HG03095 (cell line): ENCODE data around the gene GFPT2.

Experiments used
- ATAC-seq: cut with Tn5 transposase; IDR thresholded peaks from one replicate; pipeline ENCODE4 v1.9.1; 2021; ENCODE audit warnings: moderate library complexity; ENCODE audit not compliant: unreplicated experiment

The GFPT2 gene

DNA sequence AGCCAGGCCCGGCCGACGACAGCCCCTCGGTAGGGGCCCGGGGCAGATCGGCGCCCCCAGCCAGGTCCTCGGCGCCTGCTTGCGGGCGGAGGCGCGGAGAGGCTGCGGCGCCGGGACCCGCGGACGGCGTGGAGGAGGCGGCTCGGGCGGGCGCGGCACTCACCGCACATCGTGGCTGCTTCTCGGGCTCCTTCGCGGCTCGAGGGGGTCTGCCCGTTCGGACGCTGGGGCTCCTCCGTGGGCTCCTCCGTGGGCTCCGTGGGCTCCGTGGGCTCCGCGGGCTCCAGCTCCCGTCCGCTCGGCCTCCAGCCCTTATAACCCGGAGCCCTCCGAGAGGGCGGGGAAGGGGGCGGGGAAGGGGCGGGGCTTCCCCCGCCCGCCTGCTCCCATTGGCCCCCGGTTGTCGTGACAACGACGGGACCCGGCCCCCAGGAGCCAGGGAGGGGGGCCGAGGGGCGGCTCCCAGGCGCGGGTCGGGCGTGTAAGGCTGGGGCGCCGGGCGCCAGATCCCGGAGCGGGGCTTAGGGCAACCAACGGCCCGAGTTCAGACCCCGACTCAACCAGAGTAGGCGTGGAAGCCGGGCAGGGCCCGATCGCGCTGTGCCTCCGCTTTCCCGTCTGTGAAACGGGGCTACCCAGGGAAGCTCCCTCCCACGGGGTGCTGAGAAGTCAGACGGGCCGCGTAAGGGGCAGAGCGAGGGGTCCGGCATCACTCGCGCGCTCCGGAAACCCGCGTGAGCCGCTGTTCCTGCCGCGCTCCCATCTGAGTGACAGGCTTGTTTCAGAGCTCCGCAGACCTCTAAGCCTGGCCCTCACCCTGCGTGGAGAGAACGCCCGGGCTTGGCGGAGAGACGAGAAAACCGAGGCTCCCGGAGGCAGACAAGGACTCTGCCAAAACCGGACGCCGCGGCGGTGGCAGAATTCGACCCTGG lies at the start of gene GFPT2:
TSS of gene GFPT2 (minus strand) at position 289 of the 932 bp plus-strand sequence. CDS start at position 170, 119 bp downstream.
- no peak for ATAC-seq

- no peak for ATAC-seq
Measured at GRCh38 chr5:180402716-180403115, 49.6 kb upstream of the GFPT2 start.

- ATAC-seq = no peak
Measured at GRCh38 chr5:180401229-180401907, 48.2 kb upstream of the GFPT2 start.

DNA sequence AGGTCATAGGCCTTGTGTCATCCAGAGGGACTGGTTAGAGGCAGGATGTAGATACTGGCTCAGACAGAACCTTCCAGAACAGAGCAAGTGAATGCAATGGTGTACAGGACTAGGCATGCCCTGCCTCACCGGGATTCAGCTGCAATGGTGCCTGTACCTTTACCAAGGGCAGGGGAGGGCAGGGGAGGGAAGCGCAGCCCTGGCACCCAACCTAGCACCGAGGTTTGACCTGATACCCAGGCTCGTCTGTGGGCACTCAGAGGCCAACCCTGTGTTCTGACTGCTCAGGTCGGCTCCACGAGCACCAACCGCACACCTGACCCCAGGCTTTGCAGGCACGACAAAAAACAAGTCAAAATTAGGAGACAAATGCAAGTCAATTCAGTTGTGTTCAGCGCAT lies 47.3 kb upstream of the GFPT2 start:
- no peak for ATAC-seq

GRCh38 chr5:180399401-180400215 lies 46.5 kb upstream of the GFPT2 start:
- ATAC-seq = no peak

- ATAC-seq = no peak
Measured at GRCh38 chr5:180396926-180397325, 43.8 kb upstream of the GFPT2 start.

DNA sequence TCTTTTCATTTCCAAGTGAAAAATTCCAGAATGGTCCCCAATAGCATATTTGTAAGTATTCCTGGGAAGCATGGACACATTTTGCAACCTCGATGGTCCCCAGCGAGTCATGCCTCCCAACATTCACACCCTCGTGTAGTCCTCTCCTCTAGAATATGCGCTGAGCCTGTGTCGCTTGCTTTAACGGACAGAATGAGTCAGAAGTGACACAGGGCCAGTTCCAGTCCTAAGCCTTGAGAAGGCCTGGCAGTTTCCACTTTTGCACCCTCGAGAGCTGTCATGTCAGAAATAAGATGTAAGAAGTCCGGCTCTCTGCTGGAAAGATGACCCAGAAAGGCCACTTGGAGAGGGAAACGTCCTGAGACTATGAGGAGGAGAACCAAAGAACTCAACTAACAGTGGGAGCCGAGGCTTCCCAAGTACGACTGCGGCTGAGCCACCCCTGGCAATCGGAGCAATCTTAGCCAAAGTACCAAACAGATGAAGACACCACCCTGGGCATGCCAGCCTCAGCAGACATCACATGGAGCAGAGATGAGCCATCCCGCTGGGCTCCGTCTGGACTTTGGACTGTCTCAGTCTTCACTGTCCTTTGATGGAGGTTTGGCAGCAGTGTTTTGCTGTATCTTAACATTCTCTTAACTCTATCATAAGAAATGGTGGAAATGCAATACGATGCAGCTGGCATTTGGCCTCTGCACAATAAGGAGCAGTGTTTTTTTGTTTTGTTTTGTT lies 42.6 kb upstream of the GFPT2 start:
- no peak for ATAC-seq

DNA sequence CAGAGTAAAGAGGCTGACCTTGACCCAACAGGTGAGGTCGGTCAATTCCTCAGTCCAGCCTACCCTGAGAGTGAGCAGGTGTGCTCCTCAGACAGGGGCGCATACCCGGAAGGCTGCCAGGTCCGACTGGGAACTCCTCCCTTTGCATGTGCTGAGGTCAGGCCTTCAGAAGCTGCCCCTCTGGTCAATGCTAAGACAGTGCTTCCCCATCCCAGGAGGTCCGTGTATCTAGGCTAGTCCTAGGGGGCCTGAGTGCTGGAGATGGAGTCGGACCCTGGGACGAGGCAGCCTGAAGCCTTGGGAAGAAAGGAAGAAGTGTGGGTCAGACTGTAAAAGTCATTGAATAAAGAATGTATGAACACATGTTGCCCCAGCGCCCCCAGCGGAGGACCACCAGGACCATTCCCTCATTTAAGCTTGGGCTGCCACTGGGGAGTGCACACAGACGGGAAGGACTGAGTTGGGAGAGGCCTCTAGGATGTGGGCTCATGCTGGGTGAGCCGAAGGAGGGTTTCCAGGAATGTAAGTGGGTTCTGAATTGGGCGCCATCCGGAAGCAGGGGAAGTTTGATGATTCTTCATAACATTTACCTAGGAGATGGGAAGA lies 41.0 kb upstream of the GFPT2 start:
- no peak for ATAC-seq

GRCh38 chr5:180391276-180391675 lies 38.1 kb upstream of the GFPT2 start:
- ATAC-seq = no peak

GRCh38 chr5:180390441-180391190 lies 37.5 kb upstream of the GFPT2 start:
- no peak for ATAC-seq

DNA sequence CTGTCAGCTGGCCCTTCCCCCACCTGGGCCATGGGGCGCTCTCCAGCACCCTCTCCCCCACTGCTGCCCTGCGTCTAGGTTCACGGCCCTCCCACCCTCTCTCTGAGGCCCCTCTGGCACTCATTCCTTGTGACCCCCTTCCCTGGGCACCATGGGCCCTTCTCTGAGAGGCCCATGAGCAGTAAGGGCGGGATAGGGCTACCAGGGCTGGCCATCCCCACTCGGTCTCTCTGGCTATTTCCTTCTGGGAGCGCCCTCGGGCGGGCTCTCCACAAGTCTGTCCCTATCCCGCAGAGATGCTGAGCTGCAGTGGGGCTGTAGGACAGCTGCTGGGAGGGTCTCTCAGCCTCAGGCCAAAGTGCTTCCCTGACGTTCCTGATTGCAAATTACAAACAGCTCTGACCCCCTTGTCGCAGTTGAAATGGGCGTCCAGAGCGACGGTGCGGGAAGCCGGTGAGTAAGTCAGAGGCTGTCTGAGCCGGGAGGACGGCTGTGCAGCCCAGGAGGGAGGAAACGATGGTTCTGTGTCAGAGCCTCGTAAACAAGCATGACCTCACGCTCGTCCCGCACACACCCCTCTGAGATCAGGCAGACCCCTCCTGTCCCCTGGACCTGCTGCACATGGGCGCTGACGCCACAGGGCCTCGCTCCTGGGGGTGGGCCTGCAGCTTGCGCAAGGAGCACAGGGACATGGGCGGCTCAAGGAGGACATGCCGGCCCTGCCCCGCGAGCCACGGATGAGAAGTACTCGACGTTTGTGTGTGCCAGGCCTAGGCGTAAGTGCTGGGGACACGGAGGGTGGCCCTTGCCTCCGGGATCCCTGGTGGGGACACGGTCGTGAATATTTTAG lies 36.3 kb upstream of the GFPT2 start:
- ATAC-seq = no peak

DNA sequence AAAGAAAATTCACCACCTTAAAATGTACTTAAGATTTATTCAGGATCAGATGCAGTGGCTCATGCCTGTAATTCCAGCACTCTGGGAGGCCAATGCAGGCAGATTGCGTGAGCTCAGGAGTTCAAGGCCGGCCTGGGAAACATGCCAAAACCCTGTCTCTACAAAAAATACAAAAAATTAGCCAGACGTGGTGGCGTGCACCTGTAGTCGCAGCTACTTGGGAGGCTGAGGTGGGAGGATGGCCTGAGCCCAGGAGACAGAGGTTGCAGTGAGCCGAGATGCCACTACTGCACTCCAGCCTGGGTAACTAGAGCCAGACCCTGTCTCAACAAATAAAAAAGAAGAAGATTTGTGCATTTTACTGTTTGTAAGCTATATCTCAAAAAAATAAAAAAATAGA lies 34.7 kb upstream of the GFPT2 start:
- no peak for ATAC-seq

- ATAC-seq = no peak
Measured at GRCh38 chr5:180382926-180383325, 29.8 kb upstream of the GFPT2 start.

DNA sequence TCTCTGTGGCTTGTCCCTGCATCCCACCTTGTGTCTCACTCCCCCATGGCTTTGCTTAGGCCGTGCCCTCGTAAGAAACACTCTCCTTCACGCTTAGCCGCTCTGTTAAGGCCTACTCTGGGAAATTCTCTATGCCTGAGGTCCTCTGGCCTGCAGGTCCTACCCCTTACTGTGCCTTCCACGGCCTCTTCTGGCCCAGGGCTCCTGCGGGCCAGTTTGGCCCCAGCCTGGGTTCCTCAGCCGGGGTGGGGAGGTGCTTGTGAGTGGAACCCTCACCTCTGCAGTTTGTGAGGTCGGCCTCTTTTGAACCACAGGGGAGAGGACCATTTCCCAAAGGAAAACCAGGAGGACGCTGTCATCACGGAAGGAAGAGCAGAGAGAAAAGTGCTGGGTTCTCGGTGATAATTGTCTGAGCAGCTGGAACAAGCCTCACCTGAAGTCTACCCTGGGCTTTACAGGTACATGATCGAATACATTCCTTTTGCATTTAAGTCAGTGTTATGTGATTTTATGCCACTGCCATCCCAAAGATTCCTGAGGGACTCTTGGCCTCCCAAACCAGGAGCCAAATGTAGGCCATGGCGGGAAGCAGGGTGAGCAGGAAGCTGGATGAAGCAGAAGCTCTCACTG lies 28.8 kb upstream of the GFPT2 start:
- ATAC-seq = no peak

DNA sequence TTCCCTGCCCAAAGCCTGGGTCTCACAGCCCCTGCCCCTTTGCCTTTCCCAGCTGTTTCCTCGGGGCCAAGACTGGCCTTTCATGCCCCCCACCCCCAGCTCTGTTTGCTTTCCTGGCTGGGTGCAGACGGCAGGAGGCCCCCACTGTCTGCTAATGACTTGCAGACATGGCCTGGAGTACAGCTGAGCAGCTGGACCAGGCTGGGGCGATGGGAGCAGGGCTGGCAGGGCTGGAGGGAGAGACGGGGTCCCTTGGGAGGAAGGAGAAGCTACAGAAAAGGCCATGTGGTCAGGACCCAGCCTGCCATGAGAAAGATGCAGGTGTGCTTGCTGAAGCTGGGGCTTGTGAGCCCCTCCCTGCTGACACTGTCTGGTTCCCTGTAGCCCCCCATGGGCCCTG lies 28.3 kb upstream of the GFPT2 start:
- ATAC-seq = no peak

GRCh38 chr5:180380856-180381255 lies 27.7 kb upstream of the GFPT2 start:
- no peak for ATAC-seq

DNA sequence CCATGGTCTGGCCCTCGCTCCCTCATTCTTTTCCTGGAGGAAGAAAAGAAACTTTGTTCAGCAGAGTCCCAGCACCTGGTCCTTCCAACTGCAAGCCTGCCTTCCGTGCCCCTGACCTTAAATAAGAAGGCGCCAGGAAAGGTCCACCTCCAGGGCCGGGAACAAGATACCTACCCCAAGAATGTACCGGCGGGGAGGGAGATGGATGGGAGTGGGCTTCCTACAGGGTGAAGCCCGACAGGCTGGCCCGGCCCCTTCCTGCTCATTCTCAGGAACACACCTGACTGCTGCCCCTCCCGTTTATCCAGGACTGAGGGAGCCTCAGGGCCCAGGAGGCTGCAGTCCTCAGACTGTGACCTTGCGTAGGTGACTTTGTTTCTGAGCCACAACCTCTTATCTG lies 27.3 kb upstream of the GFPT2 start:
- ATAC-seq = no peak
